SK-N-SH (cell line): ENCODE data around the gene ZNF593OS. TPM values are rescaled to one million over a fixed set of nuclear protein-coding genes. Genes with fewer than 3 reads are reported as not detected.

ENCODE experiments used
- CTCF ChIA-PET: fragments of 300-600, 350-600 bp; formaldehyde crosslinking; extraction: SDS; loops from one replicate; lab custom pipeline; 2021; lab: Yijun Ruan, JAX
- POLR2A ChIA-PET: fragments of 350-600 bp; sonication (Branson Sonifier 250); formaldehyde crosslinking; extraction: SDS; loops from one replicate; lab custom pipeline; 2020; ENCODE audit warnings: antibody characterized with exemption, inconsistent platforms; lab: Yijun Ruan, JAX
- DNase-seq: peaks from one replicate; pipeline ENCODE4 v3.0.0; 2012
- H2AFZ ChIP-seq: fragments of 200-600 bp; sonication (generic); 2 replicates; pipeline ENCODE4 v1.8.1; 2016; ENCODE audit warnings: antibody characterized with exemption, mild to moderate bottlenecking, low read depth
- H3F3A ChIP-seq: fragments of 200-600 bp; sonication (generic); replicated peaks from 2 replicates; pipeline ENCODE3; 2016; ENCODE audit warnings: antibody characterized with exemption, mild to moderate bottlenecking; ENCODE audit not compliant: insufficient read depth
- H3K27ac ChIP-seq, 2 experiments: fragments of 200-500 bp in 1 of 2; fragments of 200-600 bp in 1 of 2; sonication (Bioruptor generic) in 1 of 2; sonication (generic), shearing (Covaris generic) in 1 of 2; 2 replicates each; pipeline versions ENCODE4 v1.5.1 to v1.6.1; 2014 to 2016; ENCODE audit warnings: low read depth in 2 of 2, inconsistent platforms in 1 of 2, low read length in 1 of 2, mild to moderate bottlenecking in 1 of 2, mixed read lengths in 1 of 2
- H3K27me3 ChIP-seq: fragments of 200-600 bp; sonication (generic), shearing (Covaris generic); 2 replicates; pipeline ENCODE4 v1.6.1; 2016; ENCODE audit warnings: mixed run types; ENCODE audit not compliant: insufficient read depth
- H3K36me3 ChIP-seq, 2 experiments: fragments of 200-500 bp in 1 of 2; fragments of 200-600 bp in 1 of 2; sonication (Bioruptor generic) in 1 of 2; sonication (generic) in 1 of 2; replicated peaks in 1 of 2; 2 replicates each; pipeline versions ENCODE3 to v1.5.1; 2014 to 2016; ENCODE audit warnings: low read length in 1 of 2, mild to moderate bottlenecking in 1 of 2; ENCODE audit not compliant: insufficient read depth in 2 of 2, control insufficient read depth in 1 of 2
- H3K4me1 ChIP-seq, 2 experiments: fragments of 200-500 bp in 1 of 2; fragments of 200-600 bp in 1 of 2; sonication (Bioruptor generic) in 1 of 2; sonication (generic), shearing (Covaris generic) in 1 of 2; 2 replicates each; pipeline versions ENCODE4 v1.5.1 to v1.6.1; 2014 to 2016; ENCODE audit warnings: low read depth in 1 of 2, low read length in 1 of 2, mixed run types in 1 of 2; ENCODE audit not compliant: insufficient read depth in 2 of 2, control insufficient read depth in 1 of 2
- H3K4me2 ChIP-seq: fragments of 200-600 bp; sonication (generic), shearing (Covaris generic); 2 replicates; pipeline ENCODE4 v1.6.1; 2017; ENCODE audit warnings: mixed run types
- H3K4me3 ChIP-seq, 2 experiments: fragments of 200-500 bp in 1 of 2; fragments of 200-600 bp in 1 of 2; sonication (Bioruptor generic) in 1 of 2; sonication (generic), shearing (Covaris generic) in 1 of 2; 2 replicates each; pipeline versions ENCODE4 v1.5.1 to v1.8.1; 2014 to 2016; ENCODE audit warnings: low read depth in 2 of 2, inconsistent platforms in 1 of 2, low read length in 1 of 2, mild to moderate bottlenecking in 1 of 2, mixed read lengths in 1 of 2, moderate library complexity in 1 of 2
- H3K79me2 ChIP-seq: fragments of 200-600 bp; sonication (generic); 2 replicates; pipeline ENCODE4 v1.8.1; 2017; ENCODE audit warnings: mild to moderate bottlenecking; ENCODE audit not compliant: insufficient read depth
- H3K9ac ChIP-seq: fragments of 200-600 bp; sonication (generic); 2 replicates; pipeline ENCODE4 v1.6.1; 2017; ENCODE audit warnings: mixed run types
- H3K9me2 ChIP-seq: fragments of 200-600 bp; sonication (generic); 2 replicates; pipeline ENCODE4 v1.6.1; 2017; ENCODE audit warnings: mixed run types
- H3K9me3 ChIP-seq: fragments of 200-600 bp; sonication (generic); 2 replicates; pipeline ENCODE4 v1.6.1; 2017; ENCODE audit warnings: mixed run types, mild to moderate bottlenecking, moderate library complexity
- H4K20me1 ChIP-seq: fragments of 200-600 bp; sonication (generic); 2 replicates; pipeline ENCODE4 v1.6.1; 2017; ENCODE audit warnings: mild to moderate bottlenecking, mixed run types; ENCODE audit not compliant: insufficient read depth
- GABPA ChIP-seq: IDR thresholded peaks from 2 replicates; pipeline ENCODE4 v1.4.0; 2012; ENCODE audit warnings: low read depth, mild to moderate bottlenecking
- SIN3A ChIP-seq: IDR thresholded peaks from 2 replicates; pipeline ENCODE4 v1.6.1; 2012; ENCODE audit warnings: low read depth, mild to moderate bottlenecking, low read length, moderate library complexity, borderline replicate concordance
- TCF12 ChIP-seq: IDR thresholded peaks from 2 replicates; pipeline ENCODE4 v1.4.0; 2012
- TEAD4 ChIP-seq: IDR thresholded peaks from 2 replicates; pipeline ENCODE4 v1.4.0; 2012; ENCODE audit warnings: mild to moderate bottlenecking, borderline replicate concordance; ENCODE audit not compliant: insufficient read depth
- whole genome bisulfite sequencing: methylation state at CpG from one replicate; pipeline ENCODE4 v1.1.6; 2017; ENCODE audit warnings: low lambda C conversion rate; 5-methylcytosine and 5-hydroxymethylcytosine counted together
- polyA plus RNA-seq, 3 experiments: library from polyadenylated mRNA; depleted of rRNA; stranded (reverse); fragments of >200 nt; gene quantifications; 2 replicates each; pipeline ENCODE4 v1.2.3, GENCODE V29; 2012
- TF ChIP-seq, protein P1 (sequence below): fragments of 200-600 bp; sonication (generic); IDR thresholded peaks from 2 replicates; pipeline ENCODE4 v1.6.1; 2017; ENCODE audit warnings: antibody characterized with exemption, mild to moderate bottlenecking, moderate library complexity
- TF ChIP-seq, protein P2 (sequence below): IDR thresholded peaks from 2 replicates; pipeline ENCODE4 v1.4.0; 2012; ENCODE audit warnings: low read depth, borderline replicate concordance

The ZNF593OS gene
- polyA plus RNA-seq, 1 of the 3 experiments (the other 2 are of a cell fraction) = not detected

DNA sequence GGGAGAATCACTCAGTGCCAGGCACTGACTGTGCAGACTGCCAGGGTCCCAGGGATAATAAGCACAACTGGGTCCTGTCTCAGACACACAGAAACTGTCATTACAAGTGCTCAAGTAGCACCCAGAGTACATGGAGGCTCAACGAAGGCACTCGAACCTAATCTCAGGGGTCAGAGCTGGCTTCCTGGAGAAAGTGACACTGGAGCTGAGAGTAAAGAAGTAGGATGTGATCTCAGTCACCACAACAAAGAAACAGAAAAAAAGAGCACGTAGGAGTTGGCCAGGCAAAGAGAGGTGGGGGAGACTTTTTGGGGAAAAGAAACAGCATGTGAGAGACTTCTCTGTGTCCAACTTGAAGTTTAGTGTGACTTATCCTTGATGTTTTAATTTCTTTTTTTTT lies 20.1 kb upstream of the ZNF593OS start:
- no peaks in the 10 kb centered on the region for H3K36me3 ChIP-seq
- WGBS = 51% methylated on average over 3 of the region's 3 CpGs
- no peak for DNase-seq
- H3F3A ChIP-seq = no peaks in the 10 kb centered on the region
- no peak overlapping the region for H3K9ac ChIP-seq
- H2AFZ ChIP-seq = no peak overlapping the region
- H4K20me1 ChIP-seq = no peaks in the 10 kb centered on the region
- H3K9me3 ChIP-seq = no peaks in the 10 kb centered on the region
- H3K79me2 ChIP-seq = no peaks in the 10 kb centered on the region
- H3K4me3 ChIP-seq = no peak overlapping the region
- no peaks in the 10 kb centered on the region for H3K9me2 ChIP-seq
- H3K4me2 ChIP-seq = no peak overlapping the region
- no peaks in the 10 kb centered on the region for H3K4me1 ChIP-seq
- ChIA-PET POLR2A (no interaction called here), CTCF (no interaction called here)
- TF ChIP-seq SIN3A = no peak
- TF ChIP-seq GABPA = no peak
- H3K27ac ChIP-seq = no peak overlapping the region
- no peaks in the 10 kb centered on the region; the same call in 1 of the 2 replicates for H3K27me3 ChIP-seq

GRCh38 chr1:26190373-26190987 lies 18.8 kb upstream of the ZNF593OS start, which contains the start of gene CATSPER4:
Gene CATSPER4, plus strand, starts transcription at chr1:26190602. Its CDS starts 26 bp downstream, at chr1:26190628.
- TF ChIP-seq TEAD4 = no peak
- TF ChIP-seq TCF12 = no peak
- TF ChIP-seq, protein P1, sequence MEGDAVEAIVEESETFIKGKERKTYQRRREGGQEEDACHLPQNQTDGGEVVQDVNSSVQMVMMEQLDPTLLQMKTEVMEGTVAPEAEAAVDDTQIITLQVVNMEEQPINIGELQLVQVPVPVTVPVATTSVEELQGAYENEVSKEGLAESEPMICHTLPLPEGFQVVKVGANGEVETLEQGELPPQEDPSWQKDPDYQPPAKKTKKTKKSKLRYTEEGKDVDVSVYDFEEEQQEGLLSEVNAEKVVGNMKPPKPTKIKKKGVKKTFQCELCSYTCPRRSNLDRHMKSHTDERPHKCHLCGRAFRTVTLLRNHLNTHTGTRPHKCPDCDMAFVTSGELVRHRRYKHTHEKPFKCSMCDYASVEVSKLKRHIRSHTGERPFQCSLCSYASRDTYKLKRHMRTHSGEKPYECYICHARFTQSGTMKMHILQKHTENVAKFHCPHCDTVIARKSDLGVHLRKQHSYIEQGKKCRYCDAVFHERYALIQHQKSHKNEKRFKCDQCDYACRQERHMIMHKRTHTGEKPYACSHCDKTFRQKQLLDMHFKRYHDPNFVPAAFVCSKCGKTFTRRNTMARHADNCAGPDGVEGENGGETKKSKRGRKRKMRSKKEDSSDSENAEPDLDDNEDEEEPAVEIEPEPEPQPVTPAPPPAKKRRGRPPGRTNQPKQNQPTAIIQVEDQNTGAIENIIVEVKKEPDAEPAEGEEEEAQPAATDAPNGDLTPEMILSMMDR = peak; percentile 28
- TF ChIP-seq, protein P2, sequence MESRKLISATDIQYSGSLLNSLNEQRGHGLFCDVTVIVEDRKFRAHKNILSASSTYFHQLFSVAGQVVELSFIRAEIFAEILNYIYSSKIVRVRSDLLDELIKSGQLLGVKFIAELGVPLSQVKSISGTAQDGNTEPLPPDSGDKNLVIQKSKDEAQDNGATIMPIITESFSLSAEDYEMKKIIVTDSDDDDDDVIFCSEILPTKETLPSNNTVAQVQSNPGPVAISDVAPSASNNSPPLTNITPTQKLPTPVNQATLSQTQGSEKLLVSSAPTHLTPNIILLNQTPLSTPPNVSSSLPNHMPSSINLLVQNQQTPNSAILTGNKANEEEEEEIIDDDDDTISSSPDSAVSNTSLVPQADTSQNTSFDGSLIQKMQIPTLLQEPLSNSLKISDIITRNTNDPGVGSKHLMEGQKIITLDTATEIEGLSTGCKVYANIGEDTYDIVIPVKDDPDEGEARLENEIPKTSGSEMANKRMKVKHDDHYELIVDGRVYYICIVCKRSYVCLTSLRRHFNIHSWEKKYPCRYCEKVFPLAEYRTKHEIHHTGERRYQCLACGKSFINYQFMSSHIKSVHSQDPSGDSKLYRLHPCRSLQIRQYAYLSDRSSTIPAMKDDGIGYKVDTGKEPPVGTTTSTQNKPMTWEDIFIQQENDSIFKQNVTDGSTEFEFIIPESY = no peak
- no peaks in the 10 kb centered on the region; the same call in 1 of the 2 replicates for H3K27me3 ChIP-seq
- DNase-seq = no peak
- H3K9me3 ChIP-seq = no peaks in the 10 kb centered on the region
- no peaks in the 10 kb centered on the region for H3F3A ChIP-seq
- no peak within 1 kb of the TSS; a peak in 1 of 4 replicates for H3K4me3 ChIP-seq
- H3K4me2 ChIP-seq = no peak within 1 kb of the TSS
- no peaks in the 10 kb centered on the region for H3K4me1 ChIP-seq
- H3K9me2 ChIP-seq = no peaks in the 10 kb centered on the region
- no peak within 1 kb of the TSS for H2AFZ ChIP-seq
- H3K27ac ChIP-seq = no peak within 1 kb of the TSS
- no peaks in the 10 kb centered on the region for H3K79me2 ChIP-seq
- H4K20me1 ChIP-seq = no peaks in the 10 kb centered on the region
- no peak within 1 kb of the TSS for H3K9ac ChIP-seq
- H3K36me3 ChIP-seq = no peaks in the 10 kb centered on the region
- CTCF ChIA-PET = interaction anchor here (1.9 kb wide), 1 partner anchor 12 kb away, joined by 4 read pairs; no protein-coding TSS in a partner anchor
- 73% methylated on average over 16 of the region's 16 CpGs for WGBS
- POLR2A ChIA-PET = no interaction called here
